BLaER1 treated with 17β-estradiol and CSF1 and Interleukin-3, amounts not matched to agents 10 nM and 100 nM (cell line): ENCODE results near the gene GLUD1.
A peak's percentile ranks its signal among the peaks of the same experiment; 100 is the strongest.
"Not testable (repeated sequence)": the region's sequence is repeated elsewhere in the genome, so short reads cannot be mapped to it uniquely, and the experiment has no call there.

Source experiments
- H3K27ac ChIP-seq, 11 experiments: shearing (Covaris generic); formaldehyde crosslinking; 2 replicates each; pipeline ENCODE4 v1.8.1; 2022
- H3K27me3 ChIP-seq, 11 experiments: shearing (Covaris generic); formaldehyde crosslinking; 2 replicates each; pipeline ENCODE4 v1.8.1; 2022
- H3K36me3 ChIP-seq, 11 experiments: shearing (Covaris generic); formaldehyde crosslinking; 2 replicates each; pipeline ENCODE4 v1.8.1; 2022
- H3K4me1 ChIP-seq, 10 experiments: shearing (Covaris generic); formaldehyde crosslinking; 2 replicates each; pipeline ENCODE4 v1.8.1; 2022
- H3K4me2 ChIP-seq, 11 experiments: shearing (Covaris generic); formaldehyde crosslinking; 2 replicates each; pipeline ENCODE4 v1.8.1; 2022
- H3K4me3 ChIP-seq, 10 experiments: shearing (Covaris generic); formaldehyde crosslinking; 2 replicates each; pipeline ENCODE4 v1.8.1; 2022
- H3K9ac ChIP-seq, 11 experiments: shearing (Covaris generic); formaldehyde crosslinking; 2 replicates each; pipeline ENCODE4 v1.8.1; 2022
- H3K9me3 ChIP-seq, 11 experiments: shearing (Covaris generic); formaldehyde crosslinking; replicated peaks in 1 of 11; 2 replicates each; pipeline ENCODE4 v1.8.1; 2022
- H4K20me1 ChIP-seq, 11 experiments: shearing (Covaris generic); formaldehyde crosslinking; 2 replicates each; pipeline ENCODE4 v1.8.1; 2022
- Cebpa-rat ChIP-seq, 11 experiments: shearing (Covaris generic); IDR thresholded peaks; 2 replicates each; pipeline ENCODE4 v1.8.1; 2022

The GLUD1 gene

GRCh38 chr10:87036623-87037022, 58.0 kb downstream of the GLUD1 start:
- Histone ChIP-seq H3K9me3 (peaks cover 0 to 4% (median 0%) of the 10 kb centered on the region in 11 experiments; a peak in 6 of 22 replicates), H3K9ac (no peak overlapping the region), H3K36me3 (no peaks in the 10 kb centered on the region), H3K4me2 (no peak overlapping the region), H3K27ac (no peak overlapping the region), H3K4me1 (peaks cover 0 to 18% (median 12%) of the 10 kb centered on the region in 10 experiments; a peak in 15 of 20 replicates), H3K27me3 (no peaks in the 10 kb centered on the region), H4K20me1 (no peaks in the 10 kb centered on the region; a peak in 1 of 22 replicates), H3K4me3 (no peak overlapping the region)
- no peak for TF ChIP-seq Cebpa-rat (IDR thresholded peaks at IDR 0.05)

GRCh38 chr10:87030912-87031635, 63.6 kb downstream of the GLUD1 start:
- no peak overlapping the region for H3K9ac ChIP-seq
- H3K4me3 ChIP-seq = no peak overlapping the region
- no peak for TF ChIP-seq Cebpa-rat (IDR thresholded peaks at IDR 0.05)

GRCh38 chr10:87030419-87030818, 64.2 kb downstream of the GLUD1 start:
- not testable (repeated sequence) for H3K36me3 ChIP-seq, H3K9ac ChIP-seq, H3K4me3 ChIP-seq, H3K4me2 ChIP-seq, H4K20me1 ChIP-seq, H3K27me3 ChIP-seq, H3K27ac ChIP-seq
- Histone ChIP-seq H3K4me1 (peaks cover 0 to 15% (median 5%) of the 10 kb centered on the region in 10 experiments; a peak in 11 of 20 replicates), H3K9me3 (peaks cover 15 to 20% (median 17%) of the 10 kb centered on the region in 11 experiments; a peak in 21 of 22 replicates)

More at GRCh38 chr10:87030912-87031635, 63.6 kb downstream of the GLUD1 start:
- Histone ChIP-seq H4K20me1 (no peaks in the 10 kb centered on the region), H3K9me3 (peaks cover 15 to 20% (median 17%) of the 10 kb centered on the region in 11 experiments; a peak in 21 of 22 replicates), H3K4me2 (no peak overlapping the region), H3K27me3 (no peaks in the 10 kb centered on the region), H3K4me1 (peaks cover 0 to 8% (median 0%) of the 10 kb centered on the region in 10 experiments; a peak in 6 of 20 replicates), H3K36me3 (no peaks in the 10 kb centered on the region), H3K27ac (no peak overlapping the region)

GRCh38 chr10:87026747-87027508, 67.7 kb downstream of the GLUD1 start:
- H3K4me2 ChIP-seq, H3K36me3 ChIP-seq, H4K20me1 ChIP-seq, H3K27me3 ChIP-seq, H3K27ac ChIP-seq, H3K4me3 ChIP-seq, H3K9ac ChIP-seq: not testable (repeated sequence)
- peaks cover 15 to 20% (median 17%) of the 10 kb centered on the region in 11 experiments; a peak in 21 of 22 replicates for H3K9me3 ChIP-seq
- peaks cover 0 to 27% (median 9%) of the 10 kb centered on the region in 10 experiments; a peak in 11 of 20 replicates for H3K4me1 ChIP-seq

- H3K4me2 ChIP-seq = peak overlapping the region in 5 of 11 experiments; percentile 42 to 60 (median 45); a peak in 11 of 22 replicates
Observed at GRCh38 chr10:87025285-87025958, 69.2 kb downstream of the GLUD1 start.

GRCh38 chr10:87020056-87020455, 74.6 kb downstream of the GLUD1 start, which contains the start of gene FAM25A:
FAM25A (plus strand) TSS chr10:87020294; CDS start chr10:87020325, 31 bp downstream.
- not testable (repeated sequence) for H3K9ac ChIP-seq, H3K27me3 ChIP-seq

More at GRCh38 chr10:87025285-87025958, 69.2 kb downstream of the GLUD1 start:
- H3K4me3 ChIP-seq, H3K9me3 ChIP-seq, H4K20me1 ChIP-seq, H3K9ac ChIP-seq, H3K36me3 ChIP-seq, H3K27me3 ChIP-seq: not testable (repeated sequence)
- Histone ChIP-seq H3K27ac (peak overlapping the region in 1 of 11 experiments; percentile 5; a peak in 1 of 22 replicates), H3K4me1 (peaks cover 0 to 27% (median 9%) of the 10 kb centered on the region in 10 experiments; a peak in 11 of 20 replicates)

GRCh38 chr10:87019504-87019903, 75.1 kb downstream of the GLUD1 start:
- not testable (repeated sequence) for H3K27ac ChIP-seq, H3K9me3 ChIP-seq, H3K36me3 ChIP-seq, H4K20me1 ChIP-seq, H3K4me2 ChIP-seq, H3K4me1 ChIP-seq, H3K9ac ChIP-seq, H3K27me3 ChIP-seq, H3K4me3 ChIP-seq

More at GRCh38 chr10:87020056-87020455, 74.6 kb downstream of the GLUD1 start, which contains the start of gene FAM25A:
- not testable (repeated sequence) for H3K4me1 ChIP-seq, H3K4me3 ChIP-seq, H3K4me2 ChIP-seq, H4K20me1 ChIP-seq, H3K27ac ChIP-seq, H3K36me3 ChIP-seq, H3K9me3 ChIP-seq

- not testable (repeated sequence) for H4K20me1 ChIP-seq, H3K27me3 ChIP-seq, H3K36me3 ChIP-seq, H3K27ac ChIP-seq, H3K4me1 ChIP-seq, H3K9me3 ChIP-seq, H3K9ac ChIP-seq, H3K4me3 ChIP-seq, H3K4me2 ChIP-seq
Observed at GRCh38 chr10:87019066-87019465, 75.6 kb downstream of the GLUD1 start.

- not testable (repeated sequence) for H3K4me2 ChIP-seq, H3K27me3 ChIP-seq, H3K4me3 ChIP-seq, H3K36me3 ChIP-seq, H3K4me1 ChIP-seq, H3K9ac ChIP-seq, H3K9me3 ChIP-seq, H3K27ac ChIP-seq, H4K20me1 ChIP-seq
Observed at GRCh38 chr10:87018127-87018526, 76.5 kb downstream of the GLUD1 start.

- H3K27me3 ChIP-seq, H3K4me1 ChIP-seq, H3K4me3 ChIP-seq, H3K4me2 ChIP-seq, H4K20me1 ChIP-seq, H3K9me3 ChIP-seq, H3K27ac ChIP-seq, H3K9ac ChIP-seq, H3K36me3 ChIP-seq: not testable (repeated sequence)
Observed at GRCh38 chr10:87014986-87015716, 79.5 kb downstream of the GLUD1 start.

GRCh38 chr10:87013528-87013927, 81.1 kb downstream of the GLUD1 start:
- not testable (repeated sequence) for H3K9me3 ChIP-seq, H3K9ac ChIP-seq, H3K36me3 ChIP-seq, H3K4me2 ChIP-seq, H3K4me3 ChIP-seq, H4K20me1 ChIP-seq, H3K27me3 ChIP-seq, H3K4me1 ChIP-seq, H3K27ac ChIP-seq

- not testable (repeated sequence) for H3K9ac ChIP-seq, H3K4me2 ChIP-seq, H3K4me3 ChIP-seq, H3K9me3 ChIP-seq, H4K20me1 ChIP-seq, H3K27me3 ChIP-seq, H3K36me3 ChIP-seq, H3K4me1 ChIP-seq, H3K27ac ChIP-seq
Observed at GRCh38 chr10:87009134-87009696, 85.4 kb downstream of the GLUD1 start.
